Measurements from ENCODE around the gene ZCCHC10. TPM values are rescaled to one million over a fixed set of nuclear protein-coding genes. Genes with fewer than 3 reads are reported as not detected.

The ZCCHC10 gene
- total and polyA plus RNA-seq, 9 of the 15 experiments (the other 6 are each of a cell fraction or from before 2014, with no cell fraction given) = 11.9 to 146 (median 51.8) TPM

GRCh38 chr5:133025804-133026663 is at the start of gene ZCCHC10 (continued):
- TF ChIP-seq FOXK1 (CRISPR knock-in tag; IDR thresholded peaks at IDR 0.05; ENCODE audit: borderline replicate concordance) (peak; percentile 38; the same call in 1 of the 2 replicates), ATF2 (CRISPR knock-in tag; IDR thresholded peaks at IDR 0.05) (no peak), ELF2 (CRISPR knock-in tag; IDR thresholded peaks at IDR 0.05) (peak; percentile 38; the same call in 1 of the 2 replicates), ZNF324 (CRISPR knock-in tag; IDR thresholded peaks at IDR 0.05) (no peak), TOE1 (IDR thresholded peaks at IDR 0.05; ENCODE audit: borderline replicate concordance) (peak; percentile 56), TOE1 (CRISPR knock-in tag; IDR thresholded peaks at IDR 0.05; ENCODE audit: borderline replicate concordance, low read depth) (no peak), EHMT2 (IDR thresholded peaks at IDR 0.05) (no peak), NONO (IDR thresholded peaks at IDR 0.05; ENCODE audit: low read depth in 2 of 2, low read length in 1 of 2) (0 out of 4 replicates have a peak, but pooled peaks of 1 of the 2 experiments have one; percentile 46), ZHX1 (conservative IDR thresholded peaks at IDR 0.05; ENCODE audit: low read length) (no peak), CC2D1A (IDR thresholded peaks at IDR 0.05) (no peak), SREBF2 (CRISPR knock-in tag; IDR thresholded peaks at IDR 0.05) (0 out of 2 replicates have a peak, but pooled peaks have one; percentile 64), SP2 (IDR thresholded peaks at IDR 0.05; ENCODE audit: extremely low read depth, low read depth, low read length, poor library complexity, severe bottlenecking) (no peak), ZNF274 (IDR thresholded peaks at IDR 0.05; ENCODE audit: borderline replicate concordance, low read depth, low read length) (no peak), SIN3B (IDR thresholded peaks at IDR 0.05; ENCODE audit: low read depth) (peak; percentile 88), BRD9 (IDR thresholded peaks at IDR 0.05; ENCODE audit: low read depth, partially characterized antibody) (peak; percentile 34)
- TF ChIP-seq, protein P1, sequence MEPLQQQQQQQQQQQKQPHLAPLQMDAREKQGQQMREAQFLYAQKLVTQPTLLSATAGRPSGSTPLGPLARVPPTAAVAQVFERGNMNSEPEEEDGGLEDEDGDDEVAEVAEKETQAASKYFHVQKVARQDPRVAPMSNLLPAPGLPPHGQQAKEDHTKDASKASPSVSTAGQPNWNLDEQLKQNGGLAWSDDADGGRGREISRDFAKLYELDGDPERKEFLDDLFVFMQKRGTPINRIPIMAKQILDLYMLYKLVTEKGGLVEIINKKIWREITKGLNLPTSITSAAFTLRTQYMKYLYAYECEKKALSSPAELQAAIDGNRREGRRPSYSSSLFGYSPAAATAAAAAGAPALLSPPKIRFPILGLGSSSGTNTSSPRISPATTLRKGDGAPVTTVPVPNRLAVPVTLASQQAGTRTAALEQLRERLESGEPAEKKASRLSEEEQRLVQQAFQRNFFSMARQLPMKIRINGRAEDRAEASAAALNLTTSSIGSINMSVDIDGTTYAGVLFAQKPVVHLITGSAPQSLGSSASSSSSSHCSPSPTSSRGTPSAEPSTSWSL (CRISPR knock-in tag; IDR thresholded peaks at IDR 0.05; ENCODE audit: borderline replicate concordance) = no peak
